CD4-positive, CD25-positive, alpha-beta regulatory T cell (primary cell): ENCODE measurements around the gene RRBP1. TPM values are rescaled to one million over a fixed set of nuclear protein-coding genes. Genes with fewer than 3 reads are reported as not detected.

Source experiments
- ATAC-seq, 2 donors: fragments of 150-1000 bp; cut with Tn5 transposase; one replicate each; pipeline ENCODE4 v1.10.0; 2021; ENCODE audit warnings: low read depth in 2 of 2, moderate number of reproducible peaks in 2 of 2, moderate library complexity in 1 of 2
- DNase-seq, 3 donors: peaks; one replicate each; pipeline versions ENCODE4 v3.0.0 to v3.0.0-alpha.2; 2012 to 2022; ENCODE audit warnings: mixed read lengths in 1 of 3
- H3K27ac ChIP-seq: one replicate; pipeline ENCODE4 v1.7.0; 2013; ENCODE audit warnings: mild to moderate bottlenecking, low read length; ENCODE audit not compliant: insufficient read depth, poor library complexity, severe bottlenecking
- H3K27me3 ChIP-seq: one replicate; pipeline ENCODE4 v1.7.0; 2013; ENCODE audit warnings: low read length; ENCODE audit not compliant: control insufficient read depth, insufficient read depth
- H3K36me3 ChIP-seq: one replicate; pipeline ENCODE4 v1.7.0; 2013; ENCODE audit warnings: mild to moderate bottlenecking, low read length, moderate library complexity; ENCODE audit not compliant: control insufficient read depth, insufficient read depth
- H3K4me1 ChIP-seq: 2 replicates; pipeline ENCODE4 v1.7.0; 2013; ENCODE audit warnings: mild to moderate bottlenecking, low read length; ENCODE audit not compliant: insufficient read depth, control insufficient read depth, poor library complexity, severe bottlenecking
- H3K4me3 ChIP-seq: one replicate; pipeline ENCODE4 v1.7.0; 2013; ENCODE audit warnings: low read depth, mild to moderate bottlenecking, low read length, moderate library complexity
- H3K9me3 ChIP-seq, 2 experiments: 1 replicate in 1 of 2; 2 replicates in 1 of 2; pipeline ENCODE4 v1.7.0; 2013; ENCODE audit warnings: low read length in 2 of 2, mild to moderate bottlenecking in 1 of 2, moderate library complexity in 1 of 2; ENCODE audit not compliant: control insufficient read depth in 2 of 2
- H3K27ac Mint-ChIP-seq, 3 donors: one replicate each; pipeline ENCODE4 v1.8.0; 2020 to 2022; ENCODE audit warnings: mild to moderate bottlenecking in 3 of 3, mixed read lengths in 3 of 3, moderate library complexity in 2 of 3
- H3K27me3 Mint-ChIP-seq: one replicate; pipeline ENCODE4 v1.8.0; 2022; ENCODE audit warnings: mild to moderate bottlenecking, mixed read lengths
- H3K36me3 Mint-ChIP-seq: one replicate; pipeline ENCODE4 v1.8.0; 2020; ENCODE audit warnings: mixed read lengths
- H3K4me1 Mint-ChIP-seq, 4 donors: one replicate each; pipeline ENCODE4 v1.8.0; 2020 to 2022; ENCODE audit warnings: mixed read lengths in 4 of 4, mild to moderate bottlenecking in 1 of 4
- H3K4me3 Mint-ChIP-seq, 4 donors: one replicate each; pipeline ENCODE4 v1.8.0; 2020 to 2022; ENCODE audit warnings: mild to moderate bottlenecking in 4 of 4, mixed read lengths in 4 of 4, moderate library complexity in 3 of 4
- H3K9me3 Mint-ChIP-seq, 7 donors: one replicate each; pipeline ENCODE4 v1.8.0; 2020 to 2022; ENCODE audit warnings: mixed read lengths in 7 of 7, mild to moderate bottlenecking in 3 of 7, moderate library complexity in 2 of 7
- polyA plus RNA-seq, 4 donors: library from polyadenylated mRNA; unstranded; fragments of 300-500 nt; fragmentation: Illumina TruSeq; gene quantifications; one replicate each; pipeline ENCODE4 v1.2.3, GENCODE V29; 2021
- total RNA-seq: library from RNA; stranded (reverse); gene quantifications from one replicate; pipeline ENCODE4 v1.2.3, GENCODE V29; 2022

The RRBP1 gene
- total and polyA plus RNA-seq, 5 donors from 2014 or later: 0.60 to 33.6 (median 1.8) TPM

DNA sequence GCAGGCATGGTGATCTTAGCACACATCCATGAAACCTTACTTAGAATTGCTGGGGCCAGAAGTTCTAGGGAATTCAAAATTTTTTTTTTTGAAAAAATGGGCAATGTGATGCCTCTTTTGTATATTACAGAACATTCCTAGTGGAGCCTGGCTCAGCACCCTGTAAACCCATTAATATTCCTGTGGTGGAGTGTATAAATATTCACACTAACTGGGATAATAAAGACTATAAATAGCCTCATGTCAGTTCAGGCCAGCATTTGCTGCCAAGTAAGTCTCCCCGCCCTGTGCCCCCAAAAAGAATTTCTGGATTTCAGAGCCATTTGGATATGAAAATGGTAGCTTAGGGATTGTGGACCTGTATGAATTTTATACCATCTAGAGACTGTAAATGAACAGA is 32.6 kb upstream of the RRBP1 start:
- ATAC-seq: no peak
- Histone ChIP-seq H3K4me3 (no peak overlapping the region), H3K27me3 (no peaks in the 10 kb centered on the region), H3K27ac (no peak overlapping the region), H3K36me3 (no peaks in the 10 kb centered on the region), H3K9me3 (no peaks in the 10 kb centered on the region), H3K4me1 (no peaks in the 10 kb centered on the region)
- H3K27me3 Mint-ChIP-seq: peaks cover 4% of the 10 kb centered on the region
- no peak overlapping the region for H3K4me3 Mint-ChIP-seq
- DNase-seq: no peak
- H3K27ac Mint-ChIP-seq: no peak overlapping the region
- no peaks in the 10 kb centered on the region for H3K4me1 Mint-ChIP-seq
- no peaks in the 10 kb centered on the region for H3K9me3 Mint-ChIP-seq
- no peaks in the 10 kb centered on the region for H3K36me3 Mint-ChIP-seq

GRCh38 chr20:17712708-17713107 is 30.7 kb upstream of the RRBP1 start:
- Histone ChIP-seq H3K4me1 (no peaks in the 10 kb centered on the region), H3K36me3 (no peaks in the 10 kb centered on the region), H3K4me3 (no peak overlapping the region), H3K27me3 (no peaks in the 10 kb centered on the region), H3K9me3 (no peaks in the 10 kb centered on the region), H3K27ac (no peak overlapping the region)
- Mint-ChIP-seq H3K4me1 (no peaks in the 10 kb centered on the region), H3K27ac (no peak overlapping the region), H3K4me3 (no peak overlapping the region), H3K36me3 (no peaks in the 10 kb centered on the region), H3K27me3 (peaks cover 4% of the 10 kb centered on the region), H3K9me3 (no peaks in the 10 kb centered on the region)
- ATAC-seq (no peak), DNase-seq (no peak)

GRCh38 chr20:17712201-17712600 is 30.2 kb upstream of the RRBP1 start:
- Histone ChIP-seq H3K27ac (no peak overlapping the region), H3K27me3 (no peaks in the 10 kb centered on the region), H3K36me3 (no peaks in the 10 kb centered on the region), H3K9me3 (no peaks in the 10 kb centered on the region), H3K4me3 (no peak overlapping the region), H3K4me1 (no peaks in the 10 kb centered on the region)
- ATAC-seq (no peak), DNase-seq (no peak)
- H3K4me1 Mint-ChIP-seq: no peaks in the 10 kb centered on the region
- no peak overlapping the region for H3K4me3 Mint-ChIP-seq
- peaks cover 1% of the 10 kb centered on the region for H3K27me3 Mint-ChIP-seq
- H3K27ac Mint-ChIP-seq: no peak overlapping the region
- H3K9me3 Mint-ChIP-seq: no peaks in the 10 kb centered on the region
- H3K36me3 Mint-ChIP-seq: no peaks in the 10 kb centered on the region

- H3K9me3 Mint-ChIP-seq: no peaks in the 10 kb centered on the region
Measured at GRCh38 chr20:17711267-17711627, 29.2 kb upstream of the RRBP1 start.

GRCh38 chr20:17710379-17711266 is 28.6 kb upstream of the RRBP1 start:
- Histone ChIP-seq H3K27me3 (no peaks in the 10 kb centered on the region), H3K4me1 (no peaks in the 10 kb centered on the region), H3K9me3 (no peaks in the 10 kb centered on the region), H3K27ac (no peak overlapping the region), H3K36me3 (no peaks in the 10 kb centered on the region), H3K4me3 (no peak overlapping the region)
- no peak for DNase-seq
- Mint-ChIP-seq H3K9me3 (no peaks in the 10 kb centered on the region), H3K4me3 (no peak overlapping the region), H3K27me3 (no peaks in the 10 kb centered on the region), H3K36me3 (no peaks in the 10 kb centered on the region), H3K27ac (no peak overlapping the region), H3K4me1 (no peaks in the 10 kb centered on the region)
- ATAC-seq: no peak

More at GRCh38 chr20:17711267-17711627, 29.2 kb upstream of the RRBP1 start:
- H3K4me1 ChIP-seq: no peaks in the 10 kb centered on the region
- no peaks in the 10 kb centered on the region for H3K36me3 Mint-ChIP-seq
- H3K27me3 Mint-ChIP-seq: no peaks in the 10 kb centered on the region
- H3K9me3 ChIP-seq: no peaks in the 10 kb centered on the region
- H3K27ac Mint-ChIP-seq: no peak overlapping the region
- H3K27me3 ChIP-seq: no peaks in the 10 kb centered on the region
- no peak overlapping the region for H3K4me3 Mint-ChIP-seq
- H3K36me3 ChIP-seq: no peaks in the 10 kb centered on the region
- no peak for ATAC-seq
- no peak overlapping the region for H3K4me3 ChIP-seq
- H3K4me1 Mint-ChIP-seq: no peaks in the 10 kb centered on the region
- no peak overlapping the region for H3K27ac ChIP-seq
- no peak for DNase-seq

GRCh38 chr20:17709361-17710293 is 27.6 kb upstream of the RRBP1 start:
- no peaks in the 10 kb centered on the region for H3K36me3 Mint-ChIP-seq
- no peak for ATAC-seq
- H3K27ac ChIP-seq: no peak overlapping the region
- H3K4me3 Mint-ChIP-seq: no peak overlapping the region
- no peaks in the 10 kb centered on the region for H3K9me3 ChIP-seq
- H3K36me3 ChIP-seq: no peaks in the 10 kb centered on the region
- H3K27me3 ChIP-seq: no peaks in the 10 kb centered on the region
- H3K4me1 Mint-ChIP-seq: no peaks in the 10 kb centered on the region
- H3K4me3 ChIP-seq: no peak overlapping the region
- no peaks in the 10 kb centered on the region for H3K27me3 Mint-ChIP-seq
- no peak for DNase-seq
- H3K27ac Mint-ChIP-seq: no peak overlapping the region
- no peaks in the 10 kb centered on the region for H3K4me1 ChIP-seq
- H3K9me3 Mint-ChIP-seq: no peaks in the 10 kb centered on the region

- no peak overlapping the region for H3K4me3 Mint-ChIP-seq
- H3K9me3 ChIP-seq: no peaks in the 10 kb centered on the region
- no peak overlapping the region for H3K27ac ChIP-seq
- no peaks in the 10 kb centered on the region for H3K27me3 ChIP-seq
- no peaks in the 10 kb centered on the region for H3K27me3 Mint-ChIP-seq
- H3K36me3 Mint-ChIP-seq: no peaks in the 10 kb centered on the region
- no peaks in the 10 kb centered on the region for H3K36me3 ChIP-seq
- ATAC-seq: no peak
- H3K27ac Mint-ChIP-seq: no peak overlapping the region
- no peak overlapping the region for H3K4me3 ChIP-seq
- H3K4me1 ChIP-seq: no peaks in the 10 kb centered on the region
- no peak for DNase-seq
- H3K4me1 Mint-ChIP-seq: no peaks in the 10 kb centered on the region
- no peaks in the 10 kb centered on the region for H3K9me3 Mint-ChIP-seq
Measured at GRCh38 chr20:17708675-17709360, 26.8 kb upstream of the RRBP1 start.
